HG02798 (cell line): ENCODE data around the gene ADRA2A.

Experiments
- ATAC-seq: cut with Tn5 transposase; IDR thresholded peaks from one replicate; pipeline ENCODE4 v1.9.1; 2021; ENCODE audit warnings: mild to moderate bottlenecking; ENCODE audit not compliant: unreplicated experiment, poor library complexity

ADRA2A gene

GRCh38 chr10:111076682-111077478, at the start of gene ADRA2A:
Gene ADRA2A (plus strand): TSS chr10:111077029. CDS start chr10:111077997, 968 bp downstream.
- no peak for ATAC-seq

GRCh38 chr10:111030042-111030750, 46.6 kb upstream of the ADRA2A start:
- no peak for ATAC-seq

- no peak for ATAC-seq
Measured at GRCh38 chr10:111034598-111035310, 42.1 kb upstream of the ADRA2A start.

GRCh38 chr10:111035542-111035941, 41.3 kb upstream of the ADRA2A start:
- ATAC-seq = no peak

- no peak for ATAC-seq
Measured at GRCh38 chr10:111037858-111038257, 39.0 kb upstream of the ADRA2A start.

- no peak for ATAC-seq
Measured at GRCh38 chr10:111039522-111039921, 37.3 kb upstream of the ADRA2A start.

GRCh38 chr10:111057006-111057405, 19.8 kb upstream of the ADRA2A start:
- no peak for ATAC-seq

GRCh38 chr10:111063471-111063870, 13.4 kb upstream of the ADRA2A start:
- no peak for ATAC-seq

GRCh38 chr10:111072232-111072631, 4.6 kb upstream of the ADRA2A start:
- ATAC-seq = no peak

- ATAC-seq = no peak
Measured at GRCh38 chr10:111075577-111076185, 1.1 kb upstream of the ADRA2A start.

DNA sequence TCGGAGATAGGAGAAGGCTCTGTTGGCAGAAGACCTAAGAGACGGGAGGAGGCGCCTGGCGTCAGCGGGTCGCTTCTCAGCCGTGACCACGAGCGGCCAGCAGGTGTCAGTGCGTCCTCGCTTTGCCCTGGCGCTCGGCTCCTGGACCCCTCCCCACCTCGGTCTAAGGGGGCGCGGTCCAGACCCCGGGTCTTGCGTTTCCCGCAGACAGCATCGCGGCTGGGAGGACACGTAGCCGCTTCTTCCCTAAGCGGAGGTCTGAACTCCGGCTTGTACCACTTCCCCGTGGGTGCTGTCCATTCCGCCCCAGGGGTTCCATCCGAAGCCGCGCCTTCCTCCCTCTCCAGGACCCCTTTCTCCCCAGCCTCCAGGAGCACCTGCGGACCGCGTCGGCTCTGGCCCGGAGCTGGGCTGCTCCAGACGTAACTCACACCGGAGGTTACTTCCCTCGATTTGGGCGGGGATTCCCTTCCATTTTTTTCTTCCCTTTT, 593 bp upstream of the ADRA2A start:
- ATAC-seq = peak; percentile 79

GRCh38 chr10:111077479-111077784, 603 bp downstream of the ADRA2A start:
- no peak for ATAC-seq

GRCh38 chr10:111077785-111078504, 1.1 kb downstream of the ADRA2A start:
- no peak for ATAC-seq

GRCh38 chr10:111078505-111079185, 1.8 kb downstream of the ADRA2A start:
- no peak for ATAC-seq

- ATAC-seq = no peak
Measured at GRCh38 chr10:111079241-111079760, 2.5 kb downstream of the ADRA2A start.

GRCh38 chr10:111079781-111080180, 3.0 kb downstream of the ADRA2A start:
- ATAC-seq = no peak

GRCh38 chr10:111080224-111080623, 3.4 kb downstream of the ADRA2A start:
- no peak for ATAC-seq

GRCh38 chr10:111081595-111081994, 4.8 kb downstream of the ADRA2A start:
- ATAC-seq = no peak
